MM.1S (cell line): Measurements from ENCODE around the gene MYL10.

Experiments
- DNase-seq: peaks from one replicate; pipeline ENCODE4 v3.0.0-alpha.2; 2015
- H2AFZ ChIP-seq: fragments of 300-600 bp; sonication (generic); 2 replicates; pipeline ENCODE4 v1.6.0; 2016; ENCODE audit warnings: antibody characterized with exemption, low read length
- H3F3A ChIP-seq: fragments of 300-600 bp; sonication (generic); 2 replicates; pipeline ENCODE4 v1.6.1; 2016; ENCODE audit warnings: mild to moderate bottlenecking, antibody characterized with exemption, low read length, moderate library complexity, mixed read lengths; ENCODE audit not compliant: insufficient read depth
- H3K27ac ChIP-seq: fragments of 300-600 bp; sonication (generic); 2 replicates; pipeline ENCODE4 v1.5.1; 2016; ENCODE audit warnings: mild to moderate bottlenecking, low read length
- H3K27me3 ChIP-seq: fragments of 300-600 bp; sonication (generic); replicated peaks from 2 replicates; pipeline ENCODE4 v1.6.0; 2016; ENCODE audit warnings: low read length; ENCODE audit not compliant: insufficient read depth
- H3K36me3 ChIP-seq: fragments of 300-600 bp; sonication (generic); replicated peaks from 2 replicates; pipeline ENCODE4 v1.6.1; 2016; ENCODE audit warnings: mild to moderate bottlenecking, low read length, mixed read lengths; ENCODE audit not compliant: insufficient read depth
- H3K4me1 ChIP-seq: fragments of 300-600 bp; sonication (generic); 2 replicates; pipeline ENCODE4 v1.6.1; 2016; ENCODE audit warnings: low read length, mixed read lengths
- H3K4me2 ChIP-seq: fragments of 300-600 bp; sonication (generic); 2 replicates; pipeline ENCODE4 v1.6.0; 2016; ENCODE audit warnings: low read depth, low read length
- H3K4me3 ChIP-seq: fragments of 300-600 bp; sonication (generic); 2 replicates; pipeline ENCODE4 v1.5.1; 2016; ENCODE audit warnings: low read length, mixed read lengths
- H3K79me2 ChIP-seq: fragments of 300-600 bp; sonication (generic); 2 replicates; pipeline ENCODE4 v1.6.1; 2016; ENCODE audit warnings: mixed run types, low read length, mixed read lengths
- H3K9ac ChIP-seq: fragments of 300-600 bp; sonication (generic); 2 replicates; pipeline ENCODE4 v1.6.1; 2016; ENCODE audit warnings: low read length, mixed read lengths
- H3K9me2 ChIP-seq: fragments of 300-600 bp; sonication (generic); replicated peaks from 2 replicates; pipeline ENCODE4 v1.6.1; 2016; ENCODE audit warnings: mild to moderate bottlenecking, low read length, mixed read lengths; ENCODE audit not compliant: insufficient read depth
- H3K9me3 ChIP-seq: fragments of 300-600 bp; sonication (generic); replicated peaks from 2 replicates; pipeline ENCODE4 v1.6.1; 2016; ENCODE audit warnings: mild to moderate bottlenecking, low read length, mixed read lengths; ENCODE audit not compliant: insufficient read depth
- H4K20me1 ChIP-seq: fragments of 300-600 bp; sonication (generic); 2 replicates; pipeline ENCODE4 v1.6.1; 2016; ENCODE audit warnings: mild to moderate bottlenecking, low read length, moderate library complexity, mixed read lengths; ENCODE audit not compliant: insufficient read depth
- CTCF ChIP-seq: fragments of 300-600 bp; sonication (generic); IDR thresholded peaks from 2 replicates; pipeline ENCODE4 v1.5.1; 2016; ENCODE audit warnings: antibody characterized with exemption, low read length, mixed read lengths
- EZH2 ChIP-seq: fragments of 300-600 bp; sonication (generic); optimal IDR thresholded peaks from 2 replicates; pipeline ENCODE3; 2017; ENCODE audit warnings: low read depth, mild to moderate bottlenecking, antibody characterized with exemption, low read length, mixed read lengths
- EZH2phosphoT487 ChIP-seq: fragments of 300-600 bp; sonication (generic); IDR thresholded peaks from 2 replicates; pipeline ENCODE4 v1.6.1; 2018; ENCODE audit warnings: antibody characterized with exemption, low read length

MYL10 gene

DNA sequence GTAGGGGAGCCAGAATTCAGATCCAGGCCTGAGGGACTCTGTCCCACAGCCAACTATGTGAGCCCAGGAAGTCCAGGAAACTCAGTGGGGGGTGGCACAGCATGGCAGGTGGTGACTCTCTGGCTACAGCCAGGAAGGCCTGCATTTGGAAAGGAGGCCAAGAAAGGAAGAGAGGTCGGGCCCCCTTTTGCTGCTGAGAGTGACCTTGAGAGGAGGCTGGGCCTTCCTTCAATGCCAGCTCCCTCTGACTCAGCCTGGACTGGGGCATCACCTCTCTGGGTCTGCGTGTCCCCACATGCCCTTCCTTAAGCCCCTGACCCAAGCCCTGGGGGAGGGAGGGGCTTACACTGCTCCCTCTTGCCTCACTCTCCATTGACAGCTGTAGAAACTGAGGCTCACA is 6.4 kb upstream of the MYL10 start:
- Histone ChIP-seq H3K4me1 (no peaks in the 10 kb centered on the region), H3K79me2 (no peaks in the 10 kb centered on the region), H3K4me2 (no peak overlapping the region), H3K27ac (no peak overlapping the region), H4K20me1 (no peaks in the 10 kb centered on the region), H3K9me3 (no peaks in the 10 kb centered on the region), H3K27me3 (peaks cover 10% of the 10 kb centered on the region), H3K9ac (no peak overlapping the region), H2AFZ (no peak overlapping the region), H3K36me3 (no peaks in the 10 kb centered on the region), H3K4me3 (no peak overlapping the region), H3F3A (no peaks in the 10 kb centered on the region), H3K9me2 (no peaks in the 10 kb centered on the region)
- DNase-seq: no peak
- no peak for TF ChIP-seq CTCF
- TF ChIP-seq EZH2: no peak
- no peak for TF ChIP-seq EZH2phosphoT487

DNA sequence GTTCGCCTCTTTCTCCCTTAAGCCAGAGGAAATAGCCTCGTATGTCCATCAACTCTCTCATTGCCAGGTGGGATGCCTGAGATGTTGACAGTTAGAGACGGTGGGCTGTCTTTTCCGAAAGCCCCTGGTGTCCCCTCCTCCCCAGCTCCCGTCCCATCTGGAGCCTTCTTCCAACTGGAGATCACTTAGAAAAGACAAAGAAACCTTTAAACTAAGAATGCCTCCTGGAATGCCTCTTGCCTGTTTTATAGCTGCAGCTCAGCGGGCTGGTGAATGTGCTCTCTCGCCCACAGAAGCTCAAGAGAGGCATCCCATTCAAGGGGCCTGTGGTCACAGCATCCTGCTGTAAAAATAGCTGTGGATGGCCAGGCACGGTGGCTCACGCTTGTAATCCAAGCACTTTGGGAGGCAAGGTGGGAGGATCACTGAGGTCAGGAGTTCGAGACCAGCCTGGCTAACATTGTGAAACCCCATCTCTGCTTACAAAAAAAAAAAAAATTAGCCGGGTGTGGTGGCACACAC is 5.2 kb upstream of the MYL10 start:
- H3F3A ChIP-seq: no peaks in the 10 kb centered on the region
- H3K9me2 ChIP-seq: no peaks in the 10 kb centered on the region
- no peak for DNase-seq
- H3K9ac ChIP-seq: no peak overlapping the region
- no peak overlapping the region for H2AFZ ChIP-seq
- no peaks in the 10 kb centered on the region for H4K20me1 ChIP-seq
- no peak for TF ChIP-seq EZH2
- no peak for TF ChIP-seq EZH2phosphoT487
- no peak for TF ChIP-seq CTCF
- no peaks in the 10 kb centered on the region for H3K79me2 ChIP-seq
- no peak overlapping the region for H3K27ac ChIP-seq
- H3K4me3 ChIP-seq: no peak overlapping the region
- peaks cover 14% of the 10 kb centered on the region for H3K27me3 ChIP-seq
- no peaks in the 10 kb centered on the region for H3K9me3 ChIP-seq
- H3K4me2 ChIP-seq: no peak overlapping the region
- H3K36me3 ChIP-seq: no peaks in the 10 kb centered on the region
- H3K4me1 ChIP-seq: no peaks in the 10 kb centered on the region

GRCh38 chr7:101633511-101633910 is 4.4 kb upstream of the MYL10 start:
- Histone ChIP-seq H3K27ac (no peak overlapping the region), H3K9me3 (no peaks in the 10 kb centered on the region), H4K20me1 (no peaks in the 10 kb centered on the region), H3F3A (no peaks in the 10 kb centered on the region), H3K9me2 (no peaks in the 10 kb centered on the region), H3K27me3 (peaks cover 14% of the 10 kb centered on the region), H3K4me1 (no peaks in the 10 kb centered on the region), H3K4me2 (no peak overlapping the region), H2AFZ (no peak overlapping the region), H3K9ac (no peak overlapping the region), H3K36me3 (no peaks in the 10 kb centered on the region), H3K4me3 (no peak overlapping the region), H3K79me2 (no peaks in the 10 kb centered on the region)
- no peak for DNase-seq
- no peak for TF ChIP-seq CTCF
- TF ChIP-seq EZH2phosphoT487: no peak
- no peak for TF ChIP-seq EZH2

- TF ChIP-seq EZH2 (no peak), CTCF (no peak), EZH2phosphoT487 (no peak)
- no peak overlapping the region for H3K4me3 ChIP-seq
Measured at GRCh38 chr7:101632641-101633040, 3.5 kb upstream of the MYL10 start.

More at GRCh38 chr7:101632641-101633040, 3.5 kb upstream of the MYL10 start:
- H3K4me1 ChIP-seq: no peaks in the 10 kb centered on the region
- no peaks in the 10 kb centered on the region for H3F3A ChIP-seq
- no peaks in the 10 kb centered on the region for H3K79me2 ChIP-seq
- no peak overlapping the region for H3K4me2 ChIP-seq
- no peaks in the 10 kb centered on the region for H3K36me3 ChIP-seq
- H3K9me3 ChIP-seq: no peaks in the 10 kb centered on the region
- no peak overlapping the region for H2AFZ ChIP-seq
- H4K20me1 ChIP-seq: no peaks in the 10 kb centered on the region
- H3K9ac ChIP-seq: no peak overlapping the region
- no peak overlapping the region for H3K27ac ChIP-seq
- DNase-seq: no peak
- H3K9me2 ChIP-seq: no peaks in the 10 kb centered on the region
- H3K27me3 ChIP-seq: peaks cover 17% of the 10 kb centered on the region
